KBM-7 (cell line): ENCODE results near the gene JPH3.
"Not testable (repeated sequence)": the region's sequence is repeated elsewhere in the genome, so short reads cannot be mapped to it uniquely, and the experiment has no call there.

ENCODE experiments used
- DNase-seq: peaks from one replicate; pipeline ENCODE4 v3.0.0-alpha.2; 2015
- in situ Hi-C: fragments of 300-500 bp; cut with MboI; formaldehyde crosslinking; loops from 2 replicates; pipeline ENCODE4 v1.14.3; 2020; ENCODE audit warnings: low sequenced_read_pairs, low pct_unique_long_range_greater_than_20kb, mixed read lengths

The JPH3 gene

DNA sequence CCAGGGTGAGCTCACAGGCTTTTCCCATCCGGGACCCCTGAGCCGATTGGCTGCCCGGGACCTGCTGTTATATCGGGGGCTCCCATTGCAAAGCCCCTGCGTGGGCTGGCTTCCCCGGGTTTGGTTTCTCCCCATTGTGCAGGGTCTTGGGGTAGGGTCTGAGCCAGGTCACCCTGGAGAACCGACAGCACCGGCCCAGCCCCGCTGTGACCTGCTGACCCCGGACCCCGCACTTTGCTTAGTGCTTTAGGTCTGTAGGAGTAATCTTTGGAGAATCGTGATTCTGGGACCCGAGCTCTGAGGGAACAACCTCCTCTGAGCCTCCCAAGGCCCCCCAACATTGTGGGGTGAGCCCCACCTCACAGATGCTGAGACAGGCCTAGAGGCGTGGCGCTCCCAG, 62.9 kb downstream of the JPH3 start:
- no peak for DNase-seq
- in situ Hi-C loops = loop anchor here (10.0 kb wide), 1 partner anchor 60 kb away; the partner anchor contains the start of gene JPH3

DNA sequence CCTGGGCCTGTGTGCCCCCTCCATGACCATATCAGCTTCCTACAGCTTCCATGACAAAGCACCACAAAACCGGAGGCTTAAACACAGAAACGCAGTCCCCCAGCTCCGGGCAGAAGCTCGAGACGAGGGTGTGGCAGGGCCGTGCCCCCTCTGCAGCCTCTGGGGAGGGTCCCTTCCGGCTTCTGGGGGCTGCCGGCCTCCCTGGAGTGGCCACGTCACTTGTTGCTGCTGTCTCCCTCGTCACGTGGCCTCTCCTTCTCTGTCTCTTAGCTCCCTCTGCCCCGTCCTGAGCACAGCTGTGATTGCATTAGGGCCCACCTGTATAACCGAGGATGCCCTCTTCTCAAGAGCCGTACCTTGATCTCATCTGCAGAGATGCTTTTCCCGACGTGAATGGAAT, 64.6 kb downstream of the JPH3 start:
- DNase-seq = no peak
- in situ Hi-C loops = loop anchor here (10.0 kb wide), 1 partner anchor 62 kb away; the partner anchor contains the start of gene JPH3

- in situ Hi-C loops = loop anchor here (10.0 kb wide), 1 partner anchor 63 kb away; the partner anchor contains the start of gene JPH3
- no peak for DNase-seq
Observed at GRCh38 chr16:87667443-87667842, 65.1 kb downstream of the JPH3 start.

DNA sequence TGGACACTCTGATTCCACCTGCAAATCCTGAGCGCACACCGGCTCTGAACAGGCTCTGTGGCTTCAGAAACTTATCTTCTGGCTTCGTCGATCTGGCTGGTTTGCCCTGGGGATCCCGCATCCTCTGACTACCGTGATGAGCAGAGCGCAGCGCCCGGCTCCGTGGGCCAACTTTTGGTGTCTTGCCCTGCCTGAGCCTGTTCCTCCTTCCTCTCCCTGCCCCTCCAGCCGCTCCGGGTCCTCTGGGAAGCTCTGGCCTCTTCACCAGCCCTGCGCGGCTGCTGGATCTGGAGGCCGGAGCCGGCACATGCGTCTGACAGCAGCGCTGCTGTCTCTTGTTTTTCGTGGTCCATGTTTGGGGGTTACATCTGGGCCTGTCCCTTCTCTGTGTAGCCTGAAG, 65.6 kb downstream of the JPH3 start:
- DNase-seq = no peak
- in situ Hi-C loops = loop anchor here (10.0 kb wide), 1 partner anchor 63 kb away; the partner anchor contains the start of gene JPH3

- no peak for DNase-seq
- in situ Hi-C loops = loop anchor here (10.0 kb wide), 1 partner anchor 65 kb away; the partner anchor contains the start of gene JPH3
Observed at GRCh38 chr16:87669672-87670071, 67.4 kb downstream of the JPH3 start.

DNA sequence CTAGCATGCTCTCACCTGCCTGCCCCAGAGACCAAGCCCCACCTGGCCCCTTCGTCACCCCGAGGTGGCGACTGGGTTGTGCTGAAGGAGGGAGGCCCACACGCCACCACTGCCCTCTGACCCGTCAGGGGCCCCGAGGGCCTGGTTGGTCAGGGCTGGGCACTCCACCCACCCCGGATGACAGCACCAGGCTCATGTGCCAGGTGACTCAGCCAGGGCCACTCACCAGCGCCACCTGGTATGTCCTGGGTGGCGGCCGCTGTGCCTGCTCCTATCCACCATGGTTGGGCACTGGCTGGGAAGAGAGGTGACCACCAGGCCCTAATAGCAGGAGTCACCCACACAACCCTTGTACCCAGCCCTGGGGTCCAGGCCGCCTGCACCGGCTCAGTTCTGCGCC, 68.9 kb downstream of the JPH3 start:
- in situ Hi-C loops = no loop called here
- no peak for DNase-seq

- in situ Hi-C loops = no loop called here
- no peak for DNase-seq
Observed at GRCh38 chr16:87671715-87672270, 69.5 kb downstream of the JPH3 start.

DNA sequence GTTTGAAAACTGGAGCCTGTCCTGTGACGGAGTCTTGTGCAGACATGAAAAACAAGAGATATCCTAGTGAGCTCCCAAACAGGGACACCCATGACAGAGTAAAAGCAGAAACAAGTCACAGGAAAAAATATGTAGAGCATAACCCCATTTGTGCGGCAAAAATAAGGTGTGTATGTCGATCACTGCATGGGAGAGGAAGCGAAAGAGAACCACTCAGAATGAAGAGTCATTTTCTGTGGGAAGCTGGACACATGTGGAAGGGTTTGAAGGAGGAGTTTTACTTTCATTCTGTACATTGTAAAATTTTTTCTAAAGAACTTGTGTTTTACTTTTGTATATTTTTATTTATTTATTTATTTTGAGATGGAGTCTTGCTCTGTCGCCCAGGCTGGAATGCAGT, 72.1 kb downstream of the JPH3 start:
- in situ Hi-C loops = no loop called here
- DNase-seq = no peak

DNA sequence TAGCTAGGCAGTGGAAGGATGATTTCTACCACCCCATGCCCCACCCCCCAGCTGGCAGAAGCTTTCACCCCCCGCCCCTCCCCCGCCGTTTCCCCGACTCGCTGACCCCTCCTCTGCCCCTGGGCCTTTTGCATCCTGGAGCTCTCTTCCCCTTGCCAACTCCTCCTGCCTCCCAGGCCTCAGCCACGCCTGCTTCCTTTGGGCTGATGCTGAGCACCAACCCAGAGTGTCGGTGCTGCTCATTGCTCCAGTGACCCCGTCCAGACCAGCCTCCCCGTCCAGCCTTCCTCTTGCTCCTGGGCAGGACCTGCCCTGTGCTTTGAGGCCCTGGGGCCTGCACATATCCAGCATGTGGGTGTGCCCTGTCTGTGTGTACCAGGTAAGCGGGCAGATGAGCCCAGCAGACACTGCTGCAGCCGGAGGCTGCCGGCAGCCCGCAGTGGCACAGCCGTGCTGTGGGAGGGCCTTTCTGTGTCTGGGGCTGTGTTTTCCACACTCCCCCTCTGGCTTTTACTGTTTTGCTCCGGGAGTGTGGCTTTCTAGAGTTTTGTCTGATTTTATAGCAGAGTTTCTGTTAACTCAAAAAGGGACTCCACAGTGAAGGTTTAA, 72.9 kb downstream of the JPH3 start:
- DNase-seq = no peak
- in situ Hi-C loops = no loop called here

- no peak for DNase-seq
- in situ Hi-C loops = no loop called here
Observed at GRCh38 chr16:87677830-87678229, 75.5 kb downstream of the JPH3 start.

- DNase-seq = no peak
- in situ Hi-C loops = no loop called here
Observed at GRCh38 chr16:87678618-87679017, 76.3 kb downstream of the JPH3 start.

GRCh38 chr16:87679593-87680271, 77.4 kb downstream of the JPH3 start:
- DNase-seq = no peak
- in situ Hi-C loops = no loop called here

GRCh38 chr16:87680272-87680644, 78.0 kb downstream of the JPH3 start:
- in situ Hi-C loops = no loop called here
- DNase-seq = no peak

DNA sequence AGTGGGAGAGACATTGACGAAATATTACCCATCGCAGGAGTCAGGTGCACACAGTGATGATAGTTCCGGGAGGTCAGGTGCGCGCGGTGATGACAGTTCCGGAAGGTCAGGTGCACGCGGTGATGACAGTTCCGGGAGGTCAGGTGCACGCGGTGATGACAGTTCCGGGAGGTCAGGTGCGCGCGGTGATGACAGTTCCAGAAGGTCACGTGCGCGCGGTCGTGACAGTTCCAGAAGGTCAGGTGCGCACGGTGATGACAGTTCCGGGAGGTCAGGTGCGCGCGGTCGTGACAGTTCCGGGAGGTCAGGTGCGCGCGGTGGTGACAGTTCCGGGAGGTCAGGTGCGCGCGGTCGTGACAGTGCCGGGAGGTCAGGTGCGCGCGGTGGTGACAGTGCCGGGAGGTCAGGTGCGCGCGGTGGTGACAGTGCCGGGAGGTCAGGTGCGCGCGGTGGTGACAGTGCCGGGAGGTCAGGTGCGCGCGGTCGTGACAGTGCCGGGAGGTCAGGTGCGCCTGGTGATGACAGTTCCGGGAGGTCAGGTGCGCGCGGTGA, 78.8 kb downstream of the JPH3 start:
- DNase-seq, in situ Hi-C loops: not testable (repeated sequence)

DNA sequence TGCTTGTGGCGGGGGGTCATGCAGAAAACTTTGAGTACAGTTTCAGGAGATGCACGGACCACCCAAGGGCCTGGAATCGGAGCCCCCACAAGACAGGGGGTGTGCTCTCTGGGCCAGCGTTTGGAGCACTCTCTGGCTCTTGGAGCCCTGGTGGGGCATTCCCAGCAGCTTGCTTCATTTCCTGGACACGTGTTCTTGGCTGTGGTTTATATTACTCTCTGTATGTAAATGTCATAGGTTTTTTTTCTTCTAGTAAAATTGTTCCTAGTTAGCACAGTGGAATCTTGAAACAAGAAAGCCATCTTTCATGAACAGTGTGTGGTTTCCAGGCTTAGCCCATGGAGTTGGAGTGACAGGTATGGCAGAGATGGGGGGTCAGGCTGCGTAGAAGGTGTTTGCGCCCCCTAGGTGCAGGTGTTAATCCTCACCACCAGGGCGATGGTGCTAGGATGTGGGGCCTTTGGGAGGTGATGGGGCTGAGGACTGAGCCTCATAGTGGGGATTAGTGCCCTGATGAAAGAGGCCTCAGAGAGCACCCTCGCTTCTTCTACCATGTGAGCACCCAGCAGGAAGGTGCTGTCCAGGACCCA, 79.8 kb downstream of the JPH3 start:
- DNase-seq = peak; percentile 35
- in situ Hi-C loops = no loop called here

GRCh38 chr16:87682852-87683399, 80.6 kb downstream of the JPH3 start:
- in situ Hi-C loops = no loop called here

GRCh38 chr16:87684106-87684677, 81.9 kb downstream of the JPH3 start:
- in situ Hi-C loops = no loop called here

More at GRCh38 chr16:87682852-87683399, 80.6 kb downstream of the JPH3 start:
- no peak for DNase-seq

GRCh38 chr16:87684711-87685404, 82.5 kb downstream of the JPH3 start:
- no peak for DNase-seq
- in situ Hi-C loops = no loop called here

More at GRCh38 chr16:87684106-87684677, 81.9 kb downstream of the JPH3 start:
- no peak for DNase-seq

- in situ Hi-C loops = no loop called here
- DNase-seq = no peak
Observed at GRCh38 chr16:87685405-87685755, 83.1 kb downstream of the JPH3 start.
